Thyroid gland (tissue), 4 donors: ENCODE measurements around the gene SLC6A9. TPM values are rescaled to one million over a fixed set of nuclear protein-coding genes. Genes with fewer than 3 reads are reported as not detected.

ENCODE experiments used
- DNase-seq, 2 donors: peaks; one replicate each; pipeline ENCODE4 v3.0.0-alpha.2; 2019
- H3K27ac ChIP-seq, 3 donors: fragments of 200-600 bp; sonication (generic); 1 replicate in 2 of 3; 2 replicates in 1 of 3; pipeline ENCODE4 v1.5.1; 2016 to 2019; ENCODE audit warnings: mild to moderate bottlenecking in 1 of 3, moderate library complexity in 1 of 3
- H3K27me3 ChIP-seq: fragments of 200-600 bp; sonication (generic); one replicate; pipeline ENCODE4 v1.5.1; 2019
- H3K36me3 ChIP-seq, 2 donors: fragments of 200-600 bp; sonication (generic); one replicate each; pipeline ENCODE4 v1.5.1; 2016 to 2019
- H3K4me1 ChIP-seq, 2 donors: fragments of 200-600 bp; sonication (generic); one replicate each; pipeline ENCODE4 v1.5.1; 2017 to 2019
- H3K4me3 ChIP-seq, 3 donors: fragments of 200-600 bp; sonication (generic); replicated peaks in 1 of 3; 1 replicate in 2 of 3; 2 replicates in 1 of 3; pipeline ENCODE4 v1.5.1; 2016; ENCODE audit warnings: mild to moderate bottlenecking in 1 of 3
- H3K9me3 ChIP-seq: fragments of 200-600 bp; sonication (generic); one replicate; pipeline ENCODE4 v1.5.1; 2017
- CTCF ChIP-seq, 6 experiments: fragments of 200-600 bp in 3 of 6; fragments of 450-650 bp in 3 of 6; sonication (generic) in 3 of 6; IDR thresholded peaks; one replicate each; pipeline ENCODE4 v1.5.1; 2016 to 2019; ENCODE audit warnings: antibody characterized with exemption in 6 of 6, mild to moderate bottlenecking in 2 of 6, inconsistent platforms in 1 of 6, moderate library complexity in 1 of 6
- POLR2A ChIP-seq, 2 donors: fragments of 450-650 bp; IDR thresholded peaks; one replicate each; pipeline ENCODE4 v1.6.1; 2017; ENCODE audit warnings: antibody characterized with exemption in 2 of 2, mild to moderate bottlenecking in 2 of 2, moderate library complexity in 1 of 2
- WGBS, 2 donors: methylation state at CpG; one replicate each; pipeline ENCODE4 v1.1.5; 2017; 5-methylcytosine and 5-hydroxymethylcytosine counted together
- intact Hi-C: fragments of 100-400 bp; cut with DNase I; formaldehyde crosslinking; loops from one replicate; pipeline ENCODE4 v1.15.1; 2023
- total RNA-seq, 4 donors: library from RNA; depleted of rRNA; stranded (reverse); fragments of >200 nt; gene quantifications; one replicate each; pipeline ENCODE4 v1.2.3, GENCODE V29; 2016

SLC6A9 gene
- total RNA-seq, 4 donors from 2014 or later: 7.2 to 11.3 (median 7.6) TPM

- Histone ChIP-seq H3K36me3 (no peaks in the 10 kb centered on the region), H3K9me3 (no peaks in the 10 kb centered on the region), H3K4me1 (peaks cover 6 to 7% of the 10 kb centered on the region in 2 donors), H3K4me3 (no peak overlapping the region), H3K27me3 (no peaks in the 10 kb centered on the region), H3K27ac (no peak overlapping the region)
- TF ChIP-seq POLR2A (IDR thresholded peaks at IDR 0.05): no peak
- no peak for TF ChIP-seq CTCF (IDR thresholded peaks at IDR 0.05)
- whole genome bisulfite sequencing, 2 donors: 80 to 91% methylated on average over 3 of the region's 3 CpGs
- no peak for DNase-seq
- intact Hi-C loops: no loop called here
These were observed 5.4 kb downstream of the SLC6A9 start for GRCh38 chr1:44025816-44026215.

- Histone ChIP-seq H3K4me3 (no peak overlapping the region), H3K27ac (no peak overlapping the region), H3K27me3 (no peaks in the 10 kb centered on the region), H3K4me1 (peaks cover 6 to 7% of the 10 kb centered on the region in 2 donors), H3K36me3 (no peaks in the 10 kb centered on the region), H3K9me3 (no peaks in the 10 kb centered on the region)
- intact Hi-C loops: no loop called here
- no peak for DNase-seq
- TF ChIP-seq CTCF (IDR thresholded peaks at IDR 0.05): no peak
- no peak for TF ChIP-seq POLR2A (IDR thresholded peaks at IDR 0.05)
- WGBS, 2 donors: 81 to 89% methylated on average over 13 of the region's 13 CpGs
These were observed 6.2 kb downstream of the SLC6A9 start for GRCh38 chr1:44024903-44025525.

- Histone ChIP-seq H3K27me3 (no peaks in the 10 kb centered on the region), H3K9me3 (no peaks in the 10 kb centered on the region), H3K4me3 (no peak overlapping the region), H3K36me3 (no peaks in the 10 kb centered on the region), H3K27ac (no peak overlapping the region), H3K4me1 (peaks cover 2 to 3% of the 10 kb centered on the region in 2 donors)
- WGBS, 2 donors: 91 to 94% methylated on average over 11 to 13 of the region's 14 CpGs
- TF ChIP-seq CTCF (IDR thresholded peaks at IDR 0.05) (no peak), POLR2A (IDR thresholded peaks at IDR 0.05) (no peak)
- intact Hi-C loops: no loop called here
- DNase-seq: no peak
These were observed 7.0 kb downstream of the SLC6A9 start for GRCh38 chr1:44024031-44024902.

- 86 to 93% methylated on average over 6 to 10 of the region's 10 CpGs for WGBS, 2 donors
- Histone ChIP-seq H3K27ac (no peak overlapping the region), H3K4me3 (no peak overlapping the region), H3K4me1 (no peaks in the 10 kb centered on the region), H3K27me3 (no peaks in the 10 kb centered on the region), H3K9me3 (no peaks in the 10 kb centered on the region), H3K36me3 (no peaks in the 10 kb centered on the region)
- no peak for DNase-seq
- TF ChIP-seq POLR2A (IDR thresholded peaks at IDR 0.05): no peak
- TF ChIP-seq CTCF (IDR thresholded peaks at IDR 0.05): no peak
- intact Hi-C loops: no loop called here
These were observed 9.5 kb downstream of the SLC6A9 start for GRCh38 chr1:44021581-44022321.
